ENCODE results near the gene CRAT. TPM values are rescaled to one million over a fixed set of nuclear protein-coding genes. Genes with fewer than 3 reads are reported as not detected.

CRAT gene
- total RNA-seq, 1 experiment from 2014 or later: 20.3 TPM

- Histone ChIP-seq H3K27me3 (replicated peaks) (no peaks in the 10 kb centered on the region), H3K36me3 (peaks cover 14% of the 10 kb centered on the region), H3K27ac (no peak overlapping the region), H3K4me1 (replicated peaks) (no peaks in the 10 kb centered on the region), H3K9me3 (replicated peaks) (no peaks in the 10 kb centered on the region), H3K4me3 (no peak overlapping the region)
- no peak for DNase-seq (ENCODE audit: low read depth in 1 of 2, low spot score in 2 of 2)
Observed at GRCh38 chr9:129068110-129068509, 42.5 kb downstream of the CRAT start.

GRCh38 chr9:129064499-129064908 is 46.1 kb downstream of the CRAT start:
- Histone ChIP-seq H3K4me1 (replicated peaks) (no peaks in the 10 kb centered on the region), H3K9me3 (replicated peaks) (no peaks in the 10 kb centered on the region), H3K36me3 (peaks cover 20% of the 10 kb centered on the region), H3K4me3 (no peak overlapping the region), H3K27ac (no peak overlapping the region), H3K27me3 (replicated peaks) (no peaks in the 10 kb centered on the region)
- DNase-seq (ENCODE audit: low read depth in 1 of 2, low spot score in 2 of 2): no peak

- Histone ChIP-seq H3K36me3 (peaks cover 27% of the 10 kb centered on the region), H3K27ac (no peak overlapping the region), H3K9me3 (replicated peaks) (no peaks in the 10 kb centered on the region), H3K4me1 (replicated peaks) (no peaks in the 10 kb centered on the region), H3K4me3 (no peak overlapping the region), H3K27me3 (replicated peaks) (no peaks in the 10 kb centered on the region)
- no peak for DNase-seq (ENCODE audit: low read depth in 1 of 2, low spot score in 2 of 2)
Observed at GRCh38 chr9:129063061-129063460, 47.5 kb downstream of the CRAT start.

GRCh38 chr9:129060991-129061390 is 49.6 kb downstream of the CRAT start:
- no peak for DNase-seq (ENCODE audit: low read depth in 1 of 2, low spot score in 2 of 2)
- Histone ChIP-seq H3K9me3 (replicated peaks) (no peaks in the 10 kb centered on the region), H3K27ac (no peak overlapping the region), H3K4me3 (no peak overlapping the region), H3K27me3 (replicated peaks) (no peaks in the 10 kb centered on the region), H3K4me1 (replicated peaks) (no peaks in the 10 kb centered on the region), H3K36me3 (peaks cover 25% of the 10 kb centered on the region)

GRCh38 chr9:129059796-129060785 is 50.5 kb downstream of the CRAT start:
- H3K27ac ChIP-seq: no peak overlapping the region
- H3K36me3 ChIP-seq: peaks cover 18% of the 10 kb centered on the region
- no peak for DNase-seq (ENCODE audit: low read depth in 1 of 2, low spot score in 2 of 2)
- H3K4me1 ChIP-seq (replicated peaks): no peaks in the 10 kb centered on the region
- H3K4me3 ChIP-seq: no peak overlapping the region
- H3K27me3 ChIP-seq (replicated peaks): no peaks in the 10 kb centered on the region
- H3K9me3 ChIP-seq (replicated peaks): no peaks in the 10 kb centered on the region

GRCh38 chr9:129058965-129059795 is 51.4 kb downstream of the CRAT start:
- DNase-seq (ENCODE audit: low read depth in 1 of 2, low spot score in 2 of 2): no peak
- H3K4me3 ChIP-seq: no peak overlapping the region
- peaks cover 5% of the 10 kb centered on the region for H3K4me1 ChIP-seq (replicated peaks)
- H3K27me3 ChIP-seq (replicated peaks): no peaks in the 10 kb centered on the region
- H3K27ac ChIP-seq: no peak overlapping the region
- H3K9me3 ChIP-seq (replicated peaks): no peaks in the 10 kb centered on the region
- H3K36me3 ChIP-seq: peaks cover 16% of the 10 kb centered on the region

GRCh38 chr9:129054163-129054851 is 56.3 kb downstream of the CRAT start:
- no peak overlapping the region for H3K4me3 ChIP-seq

GRCh38 chr9:129053020-129053419 is 57.6 kb downstream of the CRAT start:
- DNase-seq (ENCODE audit: low read depth in 1 of 2, low spot score in 2 of 2): no peak
- H3K36me3 ChIP-seq: peaks cover 18% of the 10 kb centered on the region
- H3K27me3 ChIP-seq (replicated peaks): no peaks in the 10 kb centered on the region
- H3K4me3 ChIP-seq: no peak overlapping the region
- no peaks in the 10 kb centered on the region for H3K9me3 ChIP-seq (replicated peaks)
- peaks cover 8% of the 10 kb centered on the region for H3K4me1 ChIP-seq (replicated peaks)
- H3K27ac ChIP-seq: no peak overlapping the region

More at GRCh38 chr9:129054163-129054851, 56.3 kb downstream of the CRAT start:
- H3K27ac ChIP-seq: no peak overlapping the region
- no peaks in the 10 kb centered on the region for H3K9me3 ChIP-seq (replicated peaks)
- no peak for DNase-seq (ENCODE audit: low read depth in 1 of 2, low spot score in 2 of 2)
- H3K36me3 ChIP-seq: peaks cover 19% of the 10 kb centered on the region
- H3K27me3 ChIP-seq (replicated peaks): no peaks in the 10 kb centered on the region
- H3K4me1 ChIP-seq (replicated peaks): peaks cover 8% of the 10 kb centered on the region

GRCh38 chr9:129052592-129052991 is 58.0 kb downstream of the CRAT start:
- peaks cover 8% of the 10 kb centered on the region for H3K4me1 ChIP-seq (replicated peaks)
- no peak overlapping the region for H3K27ac ChIP-seq
- no peak for DNase-seq (ENCODE audit: low read depth in 1 of 2, low spot score in 2 of 2)
- no peaks in the 10 kb centered on the region for H3K27me3 ChIP-seq (replicated peaks)
- H3K9me3 ChIP-seq (replicated peaks): no peaks in the 10 kb centered on the region
- H3K4me3 ChIP-seq: no peak overlapping the region
- H3K36me3 ChIP-seq: peaks cover 18% of the 10 kb centered on the region

Other genes starting within 250 kb of the CRAT start
- gene KYAT1, start 228.8 kb downstream of the CRAT start, total RNA-seq (2014; rRNA removed; shearing (Covaris generic)): 7.9 and 18.3 TPM in 2 replicates
- 88.7 and 99.4 TPM in 2 replicates for gene LRRC8A, start 228.7 kb downstream of the CRAT start, total RNA-seq (2014; rRNA removed; shearing (Covaris generic))
- gene PHYHD1, start 189.8 kb downstream of the CRAT start, total RNA-seq (2014; rRNA removed; shearing (Covaris generic)): not detected in 2 replicates
- 26.6 and 31.6 TPM in 2 replicates for gene DOLK, start 163.2 kb downstream of the CRAT start, total RNA-seq (2014; rRNA removed; shearing (Covaris generic))
- 32.3 and 76.3 TPM in 2 replicates for gene NUP188, start 163.1 kb downstream of the CRAT start, total RNA-seq (2014; rRNA removed; shearing (Covaris generic))
- 25.6 and 39.9 TPM in 2 replicates for gene SH3GLB2, start 82.5 kb downstream of the CRAT start, total RNA-seq (2014; rRNA removed; shearing (Covaris generic))
- 17.6 and 24.9 TPM in 2 replicates for gene MIGA2, start 74.2 kb downstream of the CRAT start, total RNA-seq (2014; rRNA removed; shearing (Covaris generic))
- gene DOLPP1, start 29.7 kb downstream of the CRAT start, total RNA-seq (2014; rRNA removed; shearing (Covaris generic)): 24.4 and 31.5 TPM in 2 replicates
- 80.7 and 93.3 TPM in 2 replicates for gene PTPA, start 622 bp upstream of the CRAT start, total RNA-seq (2014; rRNA removed; shearing (Covaris generic))
- gene IER5L, start 67.5 kb upstream of the CRAT start, total RNA-seq (2014; rRNA removed; shearing (Covaris generic)): 6.7 and 8.8 TPM in 2 replicates